ENCODE results near the gene MFSD6L.

The MFSD6L gene

DNA sequence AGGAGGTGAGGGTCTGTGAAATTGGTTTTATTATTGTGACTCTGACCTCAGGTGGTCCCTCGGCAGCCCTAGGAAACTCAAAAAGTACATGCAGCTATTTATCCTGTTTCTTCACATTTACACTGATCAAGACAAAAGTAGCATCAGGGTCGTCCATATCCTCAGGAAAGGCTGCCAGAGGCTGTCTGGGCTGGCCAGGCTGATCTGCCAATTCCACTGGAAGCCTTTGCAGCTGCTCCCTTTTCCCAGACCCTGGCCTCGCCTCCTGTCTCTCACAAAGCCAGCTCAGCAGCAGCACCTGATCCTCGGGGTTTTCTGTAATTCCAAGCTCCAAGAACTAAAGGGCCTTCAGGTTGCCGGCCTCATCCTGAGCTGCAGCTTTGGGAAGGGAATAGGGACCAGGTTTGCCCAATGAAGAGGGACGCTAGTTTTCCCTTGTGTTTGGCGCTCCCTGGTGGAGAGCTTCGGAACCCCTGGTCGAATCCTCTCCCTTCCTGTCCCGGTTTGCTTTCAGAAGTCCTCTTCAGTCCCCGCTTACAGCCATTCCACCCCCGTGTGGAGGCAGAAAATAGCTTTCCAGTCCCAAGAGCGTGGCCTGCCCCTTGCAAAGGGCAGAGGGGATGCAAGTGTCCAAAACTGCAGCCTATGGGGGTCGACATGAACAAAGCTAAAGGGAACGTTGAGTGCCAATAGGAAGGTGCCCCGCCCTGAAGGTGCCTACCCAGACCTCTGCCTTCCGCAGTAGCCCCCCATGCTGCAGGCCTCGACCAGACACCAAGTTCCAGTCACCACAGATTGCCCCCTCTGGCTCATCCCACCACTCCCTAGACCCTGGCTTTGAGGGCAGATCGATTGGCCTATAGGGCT, 13.4 kb downstream of the MFSD6L start:
- no peaks in the 10 kb centered on the region for H3K4me1 ChIP-seq (ENCODE audit: control insufficient read depth, low read length)
- H4K20me1 ChIP-seq (ENCODE audit: control insufficient read depth, insufficient read depth, low read depth, low read length): no peaks in the 10 kb centered on the region
- peaks cover 13% of the 10 kb centered on the region for H3K27me3 ChIP-seq (ENCODE audit: control insufficient read depth, low read length)
- H3K4me3 ChIP-seq (ENCODE audit: low read length): no peak overlapping the region
- no peaks in the 10 kb centered on the region for H3K9me3 ChIP-seq (ENCODE audit: control insufficient read depth, insufficient read depth, low read length)
- TF ChIP-seq, protein P1, sequence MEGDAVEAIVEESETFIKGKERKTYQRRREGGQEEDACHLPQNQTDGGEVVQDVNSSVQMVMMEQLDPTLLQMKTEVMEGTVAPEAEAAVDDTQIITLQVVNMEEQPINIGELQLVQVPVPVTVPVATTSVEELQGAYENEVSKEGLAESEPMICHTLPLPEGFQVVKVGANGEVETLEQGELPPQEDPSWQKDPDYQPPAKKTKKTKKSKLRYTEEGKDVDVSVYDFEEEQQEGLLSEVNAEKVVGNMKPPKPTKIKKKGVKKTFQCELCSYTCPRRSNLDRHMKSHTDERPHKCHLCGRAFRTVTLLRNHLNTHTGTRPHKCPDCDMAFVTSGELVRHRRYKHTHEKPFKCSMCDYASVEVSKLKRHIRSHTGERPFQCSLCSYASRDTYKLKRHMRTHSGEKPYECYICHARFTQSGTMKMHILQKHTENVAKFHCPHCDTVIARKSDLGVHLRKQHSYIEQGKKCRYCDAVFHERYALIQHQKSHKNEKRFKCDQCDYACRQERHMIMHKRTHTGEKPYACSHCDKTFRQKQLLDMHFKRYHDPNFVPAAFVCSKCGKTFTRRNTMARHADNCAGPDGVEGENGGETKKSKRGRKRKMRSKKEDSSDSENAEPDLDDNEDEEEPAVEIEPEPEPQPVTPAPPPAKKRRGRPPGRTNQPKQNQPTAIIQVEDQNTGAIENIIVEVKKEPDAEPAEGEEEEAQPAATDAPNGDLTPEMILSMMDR (IDR thresholded peaks at IDR 0.05; ENCODE audit: low read depth, low read length, poor library complexity, severe bottlenecking): peak; percentile 83
- TF ChIP-seq EZH2phosphoT487 (IDR thresholded peaks at IDR 0.05; ENCODE audit: borderline replicate concordance, low read length): no peak
- no peak overlapping the region for H3K27ac ChIP-seq (ENCODE audit: low read depth, low read length)
- no peak overlapping the region for H3K4me2 ChIP-seq (ENCODE audit: low read length)
- no peaks in the 10 kb centered on the region for H3F3A ChIP-seq (ENCODE audit: control insufficient read depth, insufficient read depth)
- H3K79me2 ChIP-seq (ENCODE audit: control insufficient read depth, low read length): no peaks in the 10 kb centered on the region
- no peaks in the 10 kb centered on the region for H3K36me3 ChIP-seq (ENCODE audit: control insufficient read depth, low read length)
- H3K9me2 ChIP-seq (replicated peaks; ENCODE audit: control insufficient read depth, low read length): no peaks in the 10 kb centered on the region

DNA sequence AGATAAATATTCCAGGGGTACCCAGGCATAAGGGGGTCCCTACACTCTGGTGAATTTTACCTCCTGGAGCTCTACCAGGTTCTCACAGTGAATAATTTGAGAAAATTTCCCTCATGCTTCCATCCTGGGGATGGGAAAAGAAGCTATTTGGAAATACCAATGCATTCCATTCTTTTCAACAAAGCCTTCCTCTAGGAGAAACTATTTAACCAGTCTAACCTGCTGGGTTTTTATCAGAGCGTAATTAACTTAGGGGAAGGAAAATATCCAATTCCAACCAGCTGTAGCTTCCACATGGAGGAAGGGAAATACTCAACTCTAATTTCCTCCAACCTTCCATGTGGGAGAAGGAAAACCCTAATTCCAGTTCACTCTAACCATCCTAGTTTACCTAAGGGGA, 17.0 kb downstream of the MFSD6L start:
- Histone ChIP-seq H3K27me3 (ENCODE audit: control insufficient read depth, low read length) (peaks cover 4% of the 10 kb centered on the region), H3K9me3 (ENCODE audit: control insufficient read depth, insufficient read depth, low read length) (no peaks in the 10 kb centered on the region), H3K9me2 (replicated peaks; ENCODE audit: control insufficient read depth, low read length) (no peaks in the 10 kb centered on the region), H3K4me1 (ENCODE audit: control insufficient read depth, low read length) (no peaks in the 10 kb centered on the region), H4K20me1 (ENCODE audit: control insufficient read depth, insufficient read depth, low read depth, low read length) (no peaks in the 10 kb centered on the region), H3K27ac (ENCODE audit: low read depth, low read length) (no peak overlapping the region), H3K4me2 (ENCODE audit: low read length) (no peak overlapping the region), H3K79me2 (ENCODE audit: control insufficient read depth, low read length) (no peaks in the 10 kb centered on the region), H3K36me3 (ENCODE audit: control insufficient read depth, low read length) (no peaks in the 10 kb centered on the region), H3F3A (ENCODE audit: control insufficient read depth, insufficient read depth) (no peaks in the 10 kb centered on the region), H3K4me3 (ENCODE audit: low read length) (no peak overlapping the region)
- TF ChIP-seq, protein P1 (IDR thresholded peaks at IDR 0.05; ENCODE audit: low read depth, low read length, poor library complexity, severe bottlenecking): no peak
- TF ChIP-seq EZH2phosphoT487 (IDR thresholded peaks at IDR 0.05; ENCODE audit: borderline replicate concordance, low read length): no peak

DNA sequence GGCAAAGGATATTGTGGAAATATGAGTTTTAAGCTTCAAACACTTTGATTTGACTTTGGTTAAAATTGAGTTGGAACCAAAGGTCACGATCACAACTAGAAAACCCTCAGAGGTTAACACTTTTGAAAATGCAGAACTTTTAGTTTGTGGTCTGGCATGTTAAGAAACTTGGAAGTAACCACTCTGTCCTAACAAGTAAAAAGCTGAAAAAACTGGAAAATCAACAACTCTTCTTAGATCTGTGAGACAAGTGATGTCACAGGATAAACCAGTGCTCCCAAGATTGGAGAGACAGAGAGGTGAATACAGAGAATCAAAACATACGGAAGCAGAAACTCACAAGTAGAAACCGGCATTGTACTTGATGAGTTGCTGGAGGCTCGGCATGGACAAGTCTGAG, 17.4 kb downstream of the MFSD6L start:
- Histone ChIP-seq H3K4me1 (ENCODE audit: control insufficient read depth, low read length) (no peaks in the 10 kb centered on the region), H3K4me3 (ENCODE audit: low read length) (no peak overlapping the region), H3K79me2 (ENCODE audit: control insufficient read depth, low read length) (no peaks in the 10 kb centered on the region), H3K9me3 (ENCODE audit: control insufficient read depth, insufficient read depth, low read length) (no peaks in the 10 kb centered on the region), H3K27me3 (ENCODE audit: control insufficient read depth, low read length) (peaks cover 6% of the 10 kb centered on the region), H3F3A (ENCODE audit: control insufficient read depth, insufficient read depth) (no peaks in the 10 kb centered on the region), H3K27ac (ENCODE audit: low read depth, low read length) (no peak overlapping the region), H3K4me2 (ENCODE audit: low read length) (no peak overlapping the region), H3K9me2 (replicated peaks; ENCODE audit: control insufficient read depth, low read length) (no peaks in the 10 kb centered on the region), H4K20me1 (ENCODE audit: control insufficient read depth, insufficient read depth, low read depth, low read length) (no peaks in the 10 kb centered on the region), H3K36me3 (ENCODE audit: control insufficient read depth, low read length) (no peaks in the 10 kb centered on the region)
- TF ChIP-seq, protein P1 (IDR thresholded peaks at IDR 0.05; ENCODE audit: low read depth, low read length, poor library complexity, severe bottlenecking): no peak
- no peak for TF ChIP-seq EZH2phosphoT487 (IDR thresholded peaks at IDR 0.05; ENCODE audit: borderline replicate concordance, low read length)
